Tibial nerve (tissue), 4 donors: ENCODE results near the gene AGBL3. TPM values are rescaled to one million over a fixed set of nuclear protein-coding genes. Genes with fewer than 3 reads are reported as not detected.

ENCODE experiments used
- DNase-seq, 2 donors: peaks; one replicate each; pipeline ENCODE4 v3.0.0-alpha.2; 2019; ENCODE audit warnings: low spot score in 2 of 2
- H3K27ac ChIP-seq, 4 donors: fragments of 200-600 bp; sonication (generic) in 3 of 4; one replicate each; pipeline ENCODE4 v1.5.1; 2017 to 2019; ENCODE audit warnings: mild to moderate bottlenecking in 1 of 4
- H3K27me3 ChIP-seq, 2 donors: fragments of 200-600 bp; sonication (generic) in 1 of 2; one replicate each; pipeline versions ENCODE4 v1.5.1 to v1.6.0; 2017 to 2019
- H3K36me3 ChIP-seq, 3 donors: fragments of 200-600 bp; sonication (generic); one replicate each; pipeline ENCODE4 v1.5.1; 2018 to 2019
- H3K4me1 ChIP-seq, 4 donors: fragments of 200-600 bp; sonication (generic) in 3 of 4; one replicate each; pipeline ENCODE4 v1.5.1; 2017 to 2019
- H3K4me3 ChIP-seq, 4 donors: fragments of 200-600 bp; sonication (generic) in 3 of 4; one replicate each; pipeline ENCODE4 v1.5.1; 2017 to 2019; ENCODE audit warnings: mild to moderate bottlenecking in 1 of 4, moderate library complexity in 1 of 4
- H3K9me3 ChIP-seq, 4 donors: fragments of 200-600 bp; sonication (generic) in 3 of 4; one replicate each; pipeline ENCODE4 v1.5.1; 2017 to 2019
- CTCF ChIP-seq, 5 experiments: fragments of 200-600 bp in 3 of 5; fragments of 450-650 bp in 2 of 5; sonication (generic) in 3 of 5; IDR thresholded peaks; one replicate each; pipeline ENCODE4 v1.5.1; 2016 to 2019; ENCODE audit warnings: antibody characterized with exemption in 5 of 5, mild to moderate bottlenecking in 3 of 5, moderate library complexity in 2 of 5
- EP300 ChIP-seq, 2 donors: sonication (generic); formaldehyde crosslinking; IDR thresholded peaks; one replicate each; pipeline ENCODE4 v1.6.1; 2017; ENCODE audit warnings: antibody characterized with exemption in 2 of 2, mild to moderate bottlenecking in 1 of 2
- POLR2A ChIP-seq, 2 donors: fragments of 450-650 bp; IDR thresholded peaks; one replicate each; pipeline ENCODE4 v1.6.1; 2017; ENCODE audit warnings: antibody characterized with exemption in 2 of 2, mild to moderate bottlenecking in 2 of 2, moderate library complexity in 2 of 2
- WGBS, 2 donors: methylation state at CpG; one replicate each; pipeline ENCODE4 v1.1.5; 2018; 5-methylcytosine and 5-hydroxymethylcytosine counted together
- total RNA-seq, 4 donors: library from RNA; depleted of rRNA; stranded (reverse); fragments of >200 nt; gene quantifications; one replicate each; pipeline ENCODE4 v1.1.0, GENCODE V29; 2016

AGBL3 gene
- total RNA-seq, 4 donors from 2014 or later, result 1.3 to 3.1 (median 1.9) TPM

DNA sequence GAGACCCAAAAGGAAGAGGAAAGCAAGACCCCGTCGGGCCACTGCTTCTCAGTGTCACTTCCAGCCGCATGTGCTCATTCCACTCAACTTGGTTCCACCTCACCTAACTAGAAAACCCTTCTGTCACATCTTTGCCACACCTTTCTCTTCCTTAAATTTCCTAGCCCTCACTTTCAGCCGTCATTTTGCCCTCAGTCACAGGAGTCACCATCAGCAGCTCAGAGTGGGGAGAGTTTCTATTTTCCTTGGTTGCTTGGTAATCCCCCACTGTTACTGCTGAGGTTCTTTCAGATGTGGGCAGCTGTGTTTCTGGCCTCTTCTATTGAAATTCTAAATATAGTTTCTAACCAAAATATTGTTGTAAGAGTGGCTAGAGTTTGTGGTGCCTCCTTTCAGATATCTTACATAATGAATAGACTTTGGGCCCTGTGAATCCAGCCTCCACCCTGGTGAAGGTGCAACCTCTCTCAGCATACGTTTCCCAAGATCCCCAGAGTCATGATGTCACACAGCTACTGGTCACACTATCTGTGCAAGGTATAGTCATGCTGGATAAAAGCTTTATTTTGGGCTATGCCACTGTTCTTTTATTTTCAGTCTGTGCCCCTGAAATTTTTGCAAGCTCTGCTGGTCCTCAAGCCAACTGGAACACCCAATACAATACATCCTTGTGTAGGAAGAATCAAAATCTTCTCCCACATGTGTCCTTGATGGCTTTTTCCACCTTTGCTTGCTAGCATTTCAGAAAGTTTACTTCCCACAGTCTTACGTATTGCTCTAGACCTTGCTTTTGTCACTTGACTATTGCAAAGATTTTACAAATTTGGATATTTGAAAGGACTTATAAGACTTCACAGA, 9.2 kb downstream of the AGBL3 start:
- TF ChIP-seq CTCF (IDR thresholded peaks at IDR 0.05) (no peak), EP300 (IDR thresholded peaks at IDR 0.05) (no peak), POLR2A (IDR thresholded peaks at IDR 0.05) (no peak)
- DNase-seq, result no peak
- Histone ChIP-seq H3K9me3 (no peaks in the 10 kb centered on the region), H3K36me3 (peaks cover 0 to 77% (median 0%) of the 10 kb centered on the region in 3 donors), H3K4me3 (no peak overlapping the region), H3K27ac (no peak overlapping the region), H3K27me3 (no peaks in the 10 kb centered on the region), H3K4me1 (peaks cover 0 to 17% (median 4%) of the 10 kb centered on the region in 4 donors)
- WGBS, 2 donors, result 69 to 70% methylated on average over 6 of the region's 6 CpGs

- 50 to 63% methylated on average over 2 of the region's 2 CpGs for WGBS, 2 donors
- TF ChIP-seq POLR2A (IDR thresholded peaks at IDR 0.05), result no peak
- TF ChIP-seq EP300 (IDR thresholded peaks at IDR 0.05), result no peak
- no peak for TF ChIP-seq CTCF (IDR thresholded peaks at IDR 0.05)
- H3K27me3 ChIP-seq, result no peaks in the 10 kb centered on the region
- peaks cover 0 to 84% (median 0%) of the 10 kb centered on the region in 3 donors for H3K36me3 ChIP-seq
- no peak overlapping the region for H3K27ac ChIP-seq
- no peak overlapping the region for H3K4me3 ChIP-seq
- H3K4me1 ChIP-seq, result peaks cover 0 to 16% (median 4%) of the 10 kb centered on the region in 4 donors
- DNase-seq, result no peak
- no peaks in the 10 kb centered on the region for H3K9me3 ChIP-seq
Observed at GRCh38 chr7:134996097-134996550, 9.8 kb downstream of the AGBL3 start.

DNA sequence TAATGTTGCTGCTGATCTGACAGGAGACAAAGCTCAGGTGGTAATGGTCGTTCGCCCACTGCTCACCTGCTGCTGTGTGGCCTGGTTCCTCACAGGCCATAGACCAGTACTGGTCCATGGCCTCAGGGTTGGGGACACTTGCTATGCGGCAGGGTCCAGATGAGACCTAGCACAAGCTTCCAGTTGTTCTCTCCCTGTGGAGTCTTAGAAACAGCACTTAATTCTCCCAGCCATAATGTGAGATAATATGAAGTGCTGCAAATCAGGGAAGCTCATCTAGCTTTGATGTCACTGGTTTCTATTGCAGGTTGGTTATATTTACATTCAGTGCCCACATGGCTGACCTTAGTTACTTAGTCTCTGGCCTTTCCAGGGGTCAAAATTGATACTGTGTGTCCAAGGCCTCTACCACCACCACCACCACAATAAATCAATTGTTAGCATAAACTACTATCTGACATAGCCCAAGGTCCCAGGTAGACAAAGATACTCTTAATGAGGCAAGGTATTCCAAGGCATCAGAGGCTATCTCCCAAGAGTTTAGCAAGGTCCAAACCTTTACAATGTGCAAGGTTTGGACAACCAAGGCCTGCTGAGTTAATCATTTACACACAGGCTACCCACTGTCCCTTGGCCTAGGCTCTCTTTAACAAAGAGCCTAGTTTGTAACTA, 11.0 kb downstream of the AGBL3 start:
- no peak for DNase-seq
- WGBS, 2 donors, result 92 to 100% methylated on average over 1 to 3 of the region's 3 CpGs
- TF ChIP-seq CTCF (IDR thresholded peaks at IDR 0.05) (no peak), POLR2A (IDR thresholded peaks at IDR 0.05) (no peak), EP300 (IDR thresholded peaks at IDR 0.05) (no peak)
- no peaks in the 10 kb centered on the region for H3K27me3 ChIP-seq
- H3K36me3 ChIP-seq, result peaks cover 0 to 83% (median 0%) of the 10 kb centered on the region in 3 donors
- H3K4me1 ChIP-seq, result peaks cover 0 to 3% (median 0%) of the 10 kb centered on the region in 4 donors
- H3K27ac ChIP-seq, result no peak overlapping the region
- no peak overlapping the region for H3K4me3 ChIP-seq
- no peaks in the 10 kb centered on the region for H3K9me3 ChIP-seq

GRCh38 chr7:134999136-134999535, 12.8 kb downstream of the AGBL3 start:
- WGBS, 2 donors, result 97% methylated on average over 3 of the region's 3 CpGs
- TF ChIP-seq CTCF (IDR thresholded peaks at IDR 0.05), result no peak
- no peak for TF ChIP-seq POLR2A (IDR thresholded peaks at IDR 0.05)
- TF ChIP-seq EP300 (IDR thresholded peaks at IDR 0.05), result no peak
- no peaks in the 10 kb centered on the region for H3K4me1 ChIP-seq
- H3K9me3 ChIP-seq, result no peaks in the 10 kb centered on the region
- H3K27me3 ChIP-seq, result no peaks in the 10 kb centered on the region
- H3K27ac ChIP-seq, result no peak overlapping the region
- no peak for DNase-seq
- no peak overlapping the region for H3K4me3 ChIP-seq
- H3K36me3 ChIP-seq, result peaks cover 0 to 73% (median 0%) of the 10 kb centered on the region in 3 donors
